DOHH2 (cell line): ENCODE results near the gene TMEM266.

Source experiments
- CTCF ChIP-seq: fragments of 200-600 bp; sonication (generic); IDR thresholded peaks from one replicate; pipeline ENCODE4 v1.5.1; 2014; ENCODE audit warnings: antibody characterized with exemption, mild to moderate bottlenecking, low read depth, low read length; ENCODE audit not compliant: poor library complexity, severe bottlenecking
- EZH2phosphoT487 ChIP-seq: fragments of 200-600 bp; sonication (generic); IDR thresholded peaks from 2 replicates; pipeline ENCODE4 v1.6.1; 2017; ENCODE audit warnings: borderline replicate concordance, mild to moderate bottlenecking, antibody characterized with exemption, low read length, moderate library complexity, mixed read lengths

GRCh38 chr15:76140074-76140464 is 80.3 kb downstream of the TMEM266 start:
- TF ChIP-seq CTCF (no peak), EZH2phosphoT487 (no peak)
